MCF 10A (cell line): ENCODE data around the gene FBXL4. TPM values are rescaled to one million over a fixed set of nuclear protein-coding genes. Genes with fewer than 3 reads are reported as not detected.

Source experiments
- BruUV-seq: library from RNA; stranded (reverse); fragments of 400-500 nt; replicated peaks from 2 replicates; lab custom pipeline; 2021; lab: Mats Ljungman, UMichigan
- CTCF ChIA-PET: fragments of 300-600 bp; sonication (Branson Sonifier 250); formaldehyde crosslinking; extraction: SDS; loops from one replicate; lab custom pipeline; 2021; ENCODE audit warnings: antibody characterized with exemption, inconsistent platforms; lab: Yijun Ruan, JAX
- POLR2A ChIA-PET: fragments of 300-600, 350-650 bp; sonication (Branson Sonifier 250); formaldehyde crosslinking; extraction: SDS; loops from one replicate; lab custom pipeline; 2020; ENCODE audit warnings: antibody characterized with exemption, inconsistent platforms; lab: Yijun Ruan, JAX
- DNase-seq: peaks from one replicate; pipeline ENCODE4 v3.0.0-alpha.2; 2018; ENCODE audit not compliant: unreplicated experiment
- H3K27ac Mint-ChIP-seq: one replicate; pipeline ENCODE4 v1.8.0; 2022; ENCODE audit warnings: mild to moderate bottlenecking, low read depth, mixed read lengths; ENCODE audit not compliant: unreplicated experiment
- H3K27me3 Mint-ChIP-seq: one replicate; pipeline ENCODE4 v1.8.0; 2022; ENCODE audit warnings: mixed read lengths; ENCODE audit not compliant: insufficient read depth, unreplicated experiment
- H3K36me3 Mint-ChIP-seq: one replicate; pipeline ENCODE4 v1.8.0; 2022; ENCODE audit warnings: mild to moderate bottlenecking, moderate library complexity, mixed read lengths; ENCODE audit not compliant: insufficient read depth, unreplicated experiment
- H3K4me1 Mint-ChIP-seq: one replicate; pipeline ENCODE4 v1.8.0; 2022; ENCODE audit warnings: mixed read lengths; ENCODE audit not compliant: insufficient read depth, unreplicated experiment
- H3K4me3 Mint-ChIP-seq: one replicate; pipeline ENCODE4 v1.8.0; 2022; ENCODE audit warnings: mild to moderate bottlenecking, moderate library complexity, mixed read lengths; ENCODE audit not compliant: unreplicated experiment
- H3K9me3 Mint-ChIP-seq: one replicate; pipeline ENCODE4 v1.8.0; 2022; ENCODE audit warnings: mixed read lengths; ENCODE audit not compliant: unreplicated experiment
- intact Hi-C: fragments of 100-400 bp; cut with micrococcal nuclease; formaldehyde crosslinking; loops from 2 replicates; pipeline ENCODE4 v1.14.1; 2022
- total RNA-seq: library from RNA; stranded (reverse); gene quantifications from 2 replicates; pipeline ENCODE4 v1.2.3, GENCODE V29; 2022
- TF ChIP-seq, protein P1 (sequence below): fragments of 200-600 bp; IDR thresholded peaks from one replicate; pipeline ENCODE4 v1.8.0; 2022; ENCODE audit warnings: antibody characterized with exemption, mild to moderate bottlenecking; ENCODE audit not compliant: unreplicated experiment

FBXL4 gene
- total RNA-seq, 1 experiment from 2014 or later: 15.7 TPM

GRCh38 chr6:98929498-98930060 lies 18.2 kb downstream of the FBXL4 start:
- H3K9me3 Mint-ChIP-seq: no peaks in the 10 kb centered on the region
- no peak overlapping the region for H3K4me3 Mint-ChIP-seq
- H3K4me1 Mint-ChIP-seq: peaks cover 12% of the 10 kb centered on the region
- TF ChIP-seq, protein P1, sequence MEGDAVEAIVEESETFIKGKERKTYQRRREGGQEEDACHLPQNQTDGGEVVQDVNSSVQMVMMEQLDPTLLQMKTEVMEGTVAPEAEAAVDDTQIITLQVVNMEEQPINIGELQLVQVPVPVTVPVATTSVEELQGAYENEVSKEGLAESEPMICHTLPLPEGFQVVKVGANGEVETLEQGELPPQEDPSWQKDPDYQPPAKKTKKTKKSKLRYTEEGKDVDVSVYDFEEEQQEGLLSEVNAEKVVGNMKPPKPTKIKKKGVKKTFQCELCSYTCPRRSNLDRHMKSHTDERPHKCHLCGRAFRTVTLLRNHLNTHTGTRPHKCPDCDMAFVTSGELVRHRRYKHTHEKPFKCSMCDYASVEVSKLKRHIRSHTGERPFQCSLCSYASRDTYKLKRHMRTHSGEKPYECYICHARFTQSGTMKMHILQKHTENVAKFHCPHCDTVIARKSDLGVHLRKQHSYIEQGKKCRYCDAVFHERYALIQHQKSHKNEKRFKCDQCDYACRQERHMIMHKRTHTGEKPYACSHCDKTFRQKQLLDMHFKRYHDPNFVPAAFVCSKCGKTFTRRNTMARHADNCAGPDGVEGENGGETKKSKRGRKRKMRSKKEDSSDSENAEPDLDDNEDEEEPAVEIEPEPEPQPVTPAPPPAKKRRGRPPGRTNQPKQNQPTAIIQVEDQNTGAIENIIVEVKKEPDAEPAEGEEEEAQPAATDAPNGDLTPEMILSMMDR: no peak
- DNase-seq: no peak
- H3K27ac Mint-ChIP-seq: no peak overlapping the region
- H3K27me3 Mint-ChIP-seq: no peaks in the 10 kb centered on the region
- POLR2A ChIA-PET: no interaction called here
- no TSS peak for BruUV-seq
- H3K36me3 Mint-ChIP-seq: peaks cover 25% of the 10 kb centered on the region
- CTCF ChIA-PET: interaction anchor here (0.7 kb wide), 2 partner anchors 9 to 45 kb away, joined by 3 read pairs; no protein-coding TSS in a partner anchor
- intact Hi-C loops: no loop called here

GRCh38 chr6:98928688-98929087 lies 19.1 kb downstream of the FBXL4 start:
- no TSS peak for BruUV-seq
- ChIA-PET CTCF (interaction anchor here (0.7 kb wide), 1 partner anchor 8 kb away, joined by 3 read pairs; no protein-coding TSS in a partner anchor), POLR2A (no interaction called here)
- TF ChIP-seq, protein P1: no peak
- no peaks in the 10 kb centered on the region for H3K27me3 Mint-ChIP-seq
- no peak overlapping the region for H3K27ac Mint-ChIP-seq
- intact Hi-C loops: no loop called here
- H3K9me3 Mint-ChIP-seq: no peaks in the 10 kb centered on the region
- H3K36me3 Mint-ChIP-seq: peaks cover 16% of the 10 kb centered on the region
- H3K4me3 Mint-ChIP-seq: no peak overlapping the region
- peaks cover 12% of the 10 kb centered on the region for H3K4me1 Mint-ChIP-seq
- no peak for DNase-seq

DNA sequence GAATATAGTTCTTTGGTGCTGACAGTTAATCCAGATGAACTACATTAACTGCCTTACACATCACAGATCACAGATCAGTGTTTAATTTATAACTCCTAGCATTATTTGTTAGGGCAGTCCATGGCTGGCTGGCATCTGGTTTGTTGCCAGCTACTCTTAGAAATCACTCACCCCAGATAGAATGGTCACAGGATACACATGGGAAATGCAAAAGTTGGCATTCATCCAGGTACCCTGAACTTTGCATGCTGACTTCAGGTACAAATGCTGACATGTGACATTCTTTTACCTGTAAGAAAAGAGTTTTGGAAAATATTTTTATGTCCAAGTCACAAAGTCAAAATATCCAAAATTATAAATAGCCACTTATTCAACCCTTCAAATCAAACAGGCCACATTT lies 20.2 kb downstream of the FBXL4 start:
- no peak overlapping the region for H3K4me3 Mint-ChIP-seq
- H3K36me3 Mint-ChIP-seq: peaks cover 13% of the 10 kb centered on the region
- ChIA-PET POLR2A (no interaction called here), CTCF (interaction anchor here (1.5 kb wide), 1 partner anchor 28 kb away, joined by 4 read pairs; no protein-coding TSS in a partner anchor)
- BruUV-seq: no TSS peak
- no peaks in the 10 kb centered on the region for H3K27me3 Mint-ChIP-seq
- no peaks in the 10 kb centered on the region for H3K9me3 Mint-ChIP-seq
- TF ChIP-seq, protein P1: no peak
- no peak for DNase-seq
- intact Hi-C loops: no loop called here
- H3K4me1 Mint-ChIP-seq: peaks cover 6% of the 10 kb centered on the region
- no peak overlapping the region for H3K27ac Mint-ChIP-seq

- TF ChIP-seq, protein P1: no peak
- no peak overlapping the region for H3K4me3 Mint-ChIP-seq
- no peaks in the 10 kb centered on the region for H3K9me3 Mint-ChIP-seq
- ChIA-PET CTCF (no interaction called here), POLR2A (no interaction called here)
- BruUV-seq: no TSS peak
- no peak for DNase-seq
- no peak overlapping the region for H3K27ac Mint-ChIP-seq
- H3K4me1 Mint-ChIP-seq: peaks cover 12% of the 10 kb centered on the region
- H3K36me3 Mint-ChIP-seq: peaks cover 13% of the 10 kb centered on the region
- intact Hi-C loops: no loop called here
- H3K27me3 Mint-ChIP-seq: no peaks in the 10 kb centered on the region
Measured at GRCh38 chr6:98925831-98926230, 21.9 kb downstream of the FBXL4 start.
